WTC11 (cell line): ENCODE data around the gene SH3TC1.

Source experiments
- CREM ChIP-seq: sonication (generic); formaldehyde crosslinking; IDR thresholded peaks from 2 replicates; pipeline ENCODE4 v1.8.1; 2022; ENCODE audit warnings: mild to moderate bottlenecking, missing genetic modification reagents, moderate library complexity
- NR2C2 ChIP-seq: sonication (generic); formaldehyde crosslinking; IDR thresholded peaks from 2 replicates; pipeline ENCODE4 v1.8.0; 2022; ENCODE audit warnings: mild to moderate bottlenecking, missing genetic modification reagents
- USF2 ChIP-seq: sonication (generic); formaldehyde crosslinking; IDR thresholded peaks from 2 replicates; pipeline ENCODE4 v1.8.1; 2023; ENCODE audit warnings: mild to moderate bottlenecking, missing genetic modification reagents, moderate library complexity
- ZNF416 ChIP-seq: fragments of 250-450 bp; sonication (Bioruptor Pico); IDR thresholded peaks from 2 replicates; pipeline ENCODE4 v1.9.0; 2021; ENCODE audit warnings: mild to moderate bottlenecking, inconsistent platforms
- ZNF512 ChIP-seq: sonication (generic); formaldehyde crosslinking; IDR thresholded peaks from 2 replicates; pipeline ENCODE4 v1.8.1; 2022; ENCODE audit warnings: missing genetic modification reagents, borderline replicate concordance

GRCh38 chr4:8175686-8176085, 23.4 kb upstream of the SH3TC1 start:
- TF ChIP-seq ZNF416 (CRISPR knock-in tag) (no peak), USF2 (CRISPR knock-in tag) (no peak), CREM (CRISPR knock-in tag) (no peak), NR2C2 (no peak), ZNF512 (CRISPR knock-in tag) (no peak)
